DLD1 (cell line): Measurements from ENCODE around the gene ZBTB18.

Source experiments
- in situ Hi-C: cut with HindIII; loops from 2 replicates; pipeline ENCODE4 v1.10.0; 2017; ENCODE audit warnings: low sequenced_read_pairs

The ZBTB18 gene

DNA sequence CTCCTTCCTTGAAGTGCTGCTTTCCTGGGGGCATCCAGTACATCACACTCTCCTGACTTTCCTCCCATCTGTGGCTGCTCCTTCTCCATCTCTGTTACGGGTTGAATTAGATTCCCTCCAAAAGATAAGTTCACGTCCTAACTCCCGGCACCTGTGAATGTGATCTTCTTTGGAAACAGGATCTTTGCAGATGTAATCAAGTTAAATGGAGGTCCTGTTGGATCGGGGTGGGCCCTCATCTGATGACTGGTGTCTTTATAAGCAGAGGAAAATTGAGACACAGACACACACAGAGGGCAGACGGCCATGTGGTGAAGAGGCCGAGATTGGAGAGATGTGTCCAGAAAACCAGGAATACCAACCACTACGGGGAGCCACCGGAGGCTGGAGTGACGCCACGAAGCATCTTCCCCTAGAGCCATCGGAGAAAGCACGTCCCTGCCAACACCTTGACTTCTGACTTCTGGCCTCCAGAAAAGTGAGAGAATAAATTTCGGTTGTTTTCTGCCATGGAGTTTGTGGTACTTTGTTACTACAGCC is 36.0 kb downstream of the ZBTB18 start:
- in situ Hi-C loops, result no loop called here

- in situ Hi-C loops, result no loop called here
Observed at GRCh38 chr1:244087611-244088010, 36.5 kb downstream of the ZBTB18 start.

DNA sequence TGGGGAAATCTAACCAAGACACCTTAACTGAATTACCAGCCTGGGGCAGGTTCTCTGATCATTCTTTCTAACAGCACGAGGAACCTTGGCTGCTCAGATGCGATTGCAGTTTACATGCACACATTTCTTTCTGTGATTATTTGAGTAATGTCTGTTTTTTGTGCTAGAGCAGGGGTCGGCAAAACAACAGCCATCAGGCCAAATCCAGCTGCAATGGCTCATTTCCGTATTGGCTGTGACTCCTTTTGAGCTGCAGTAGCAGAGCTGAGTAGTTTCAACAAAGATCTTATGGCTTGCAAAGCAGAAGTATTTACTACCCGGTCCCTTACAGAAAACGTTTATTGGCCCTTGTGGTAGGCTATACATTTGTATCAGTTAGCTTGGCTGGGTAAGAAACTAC is 37.1 kb downstream of the ZBTB18 start:
- in situ Hi-C loops, result no loop called here

DNA sequence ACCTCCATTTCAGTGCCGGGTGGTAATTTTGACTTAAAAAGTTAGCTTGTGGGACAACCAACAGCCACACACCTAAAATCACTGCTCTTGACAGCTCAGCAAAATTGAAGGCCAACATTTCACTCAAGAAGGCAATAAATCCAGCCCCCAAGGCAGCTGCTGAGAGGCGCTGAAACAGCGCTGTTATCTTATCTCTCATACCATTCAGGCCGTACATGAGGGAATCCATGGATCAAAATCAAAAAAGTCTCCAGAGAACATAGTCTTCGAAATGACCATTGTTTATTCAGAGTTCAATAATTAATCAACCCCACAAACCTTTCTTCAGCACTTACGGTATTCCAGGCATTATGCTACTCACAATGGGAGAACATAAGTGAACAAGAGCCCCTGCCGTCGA is 38.5 kb downstream of the ZBTB18 start:
- in situ Hi-C loops, result no loop called here

- in situ Hi-C loops, result no loop called here
Observed at GRCh38 chr1:244090645-244091044, 39.6 kb downstream of the ZBTB18 start.

DNA sequence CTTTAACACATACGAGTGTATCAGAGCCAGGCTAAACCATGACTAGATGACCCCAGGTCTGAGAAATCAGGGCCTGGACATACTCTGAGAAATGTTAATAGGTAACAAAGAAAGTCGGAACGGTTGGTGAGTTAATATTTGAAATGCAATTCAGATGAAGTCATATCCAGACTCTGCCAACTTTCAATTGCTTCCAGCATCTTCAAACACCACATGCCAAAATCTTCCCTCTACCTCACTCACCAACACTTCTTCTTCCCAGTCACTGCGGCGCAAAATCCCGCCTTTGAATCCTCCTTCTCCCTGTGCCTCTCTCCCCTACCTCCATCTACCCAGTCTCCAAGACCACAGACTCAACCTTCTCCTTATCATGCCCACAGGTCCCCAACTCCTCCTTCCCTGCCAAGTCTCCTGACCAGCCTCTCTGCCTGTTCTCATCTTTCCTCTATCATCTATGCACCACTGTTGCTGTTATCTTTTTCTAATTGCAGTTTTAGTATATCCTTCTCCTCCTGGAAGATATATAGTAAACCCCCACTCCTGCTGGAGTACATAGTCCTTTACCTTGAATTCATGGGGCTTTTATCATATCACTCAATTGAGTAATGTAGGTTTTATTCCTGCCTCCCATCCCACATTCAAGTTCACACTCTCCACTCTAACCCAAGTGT is 41.3 kb downstream of the ZBTB18 start:
- in situ Hi-C loops, result no loop called here

GRCh38 chr1:244092964-244093638 is 42.0 kb downstream of the ZBTB18 start:
- in situ Hi-C loops, result no loop called here

- in situ Hi-C loops, result no loop called here
Observed at GRCh38 chr1:244094880-244095528, 43.9 kb downstream of the ZBTB18 start.

DNA sequence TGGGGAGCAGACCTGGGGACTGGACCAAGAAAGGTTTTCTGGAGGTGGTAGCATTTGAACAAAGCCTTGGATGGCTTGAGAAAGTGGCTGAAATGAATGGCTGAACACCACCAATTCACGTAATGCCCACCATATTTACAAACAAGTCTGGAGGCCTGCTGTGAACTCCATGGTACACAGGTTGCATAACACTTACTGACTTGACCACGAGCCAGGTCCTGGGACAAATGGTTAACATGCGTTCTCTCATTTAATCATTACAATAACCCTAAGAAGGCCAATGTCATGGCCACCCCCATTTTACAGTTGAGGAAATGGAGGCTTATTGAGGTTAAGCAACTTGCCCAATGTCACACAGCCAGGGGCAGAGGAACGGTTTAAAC is 44.4 kb downstream of the ZBTB18 start:
- in situ Hi-C loops, result no loop called here

DNA sequence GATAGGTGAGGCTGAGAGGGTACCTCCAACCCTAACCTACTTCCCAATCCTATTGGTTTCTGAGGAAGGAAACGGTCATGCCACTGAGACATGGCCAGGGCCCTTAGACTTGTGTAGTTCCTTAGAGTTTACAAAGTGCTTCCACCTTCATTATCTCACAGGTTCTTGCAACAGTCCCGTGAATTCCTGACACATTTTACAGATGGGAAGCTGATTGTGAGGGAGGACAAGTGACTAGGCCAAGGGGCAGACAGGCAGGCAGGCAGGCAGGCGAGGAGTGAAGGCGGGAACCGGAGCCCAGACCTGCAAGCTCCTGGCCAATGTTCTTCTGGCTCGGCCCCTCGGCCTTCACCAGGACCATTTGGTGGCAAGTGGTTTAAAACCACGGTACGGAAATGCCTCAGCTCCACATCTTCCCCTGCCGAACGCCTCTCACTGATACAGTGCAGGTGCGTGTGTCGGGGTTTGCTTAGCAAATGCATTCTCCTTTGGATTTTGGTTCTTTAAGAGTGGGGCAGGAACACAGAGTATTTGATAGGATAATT is 45.1 kb downstream of the ZBTB18 start:
- in situ Hi-C loops, result no loop called here

GRCh38 chr1:244096691-244097090 is 45.6 kb downstream of the ZBTB18 start:
- in situ Hi-C loops, result no loop called here

- in situ Hi-C loops, result no loop called here
Observed at GRCh38 chr1:244097523-244098405, 46.7 kb downstream of the ZBTB18 start.

DNA sequence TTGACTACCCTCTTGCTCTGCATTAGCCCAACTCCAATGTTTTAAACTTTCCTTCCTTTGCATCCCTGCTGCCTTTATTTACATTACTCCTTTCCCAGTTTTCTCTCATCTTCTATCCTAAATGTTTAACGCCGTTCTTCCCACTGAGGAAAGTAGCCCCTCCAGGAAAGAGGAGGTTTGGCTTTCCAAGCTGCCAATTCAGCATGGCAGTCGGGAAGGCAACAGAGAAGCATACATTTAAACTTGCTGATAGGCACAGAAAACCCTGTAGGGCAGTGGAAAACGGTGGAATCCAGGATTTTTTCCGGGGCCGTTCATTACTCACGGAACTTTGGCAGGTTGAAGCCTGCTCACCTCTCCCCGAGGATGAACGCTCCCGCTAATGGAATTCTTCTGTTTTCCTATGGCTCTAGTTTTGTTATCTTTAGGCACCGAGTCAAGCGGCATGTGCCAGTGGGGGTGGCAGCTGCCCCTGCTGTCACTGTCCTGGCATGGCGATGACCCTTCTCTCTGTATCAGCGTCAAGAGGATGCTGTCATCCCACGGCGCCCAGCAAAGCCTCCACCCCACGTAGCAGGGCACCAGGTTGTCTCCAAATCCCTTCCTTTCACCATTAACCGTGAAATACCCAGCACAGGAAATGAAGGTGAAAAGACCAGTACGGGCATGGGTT is 48.3 kb downstream of the ZBTB18 start:
- in situ Hi-C loops, result no loop called here

DNA sequence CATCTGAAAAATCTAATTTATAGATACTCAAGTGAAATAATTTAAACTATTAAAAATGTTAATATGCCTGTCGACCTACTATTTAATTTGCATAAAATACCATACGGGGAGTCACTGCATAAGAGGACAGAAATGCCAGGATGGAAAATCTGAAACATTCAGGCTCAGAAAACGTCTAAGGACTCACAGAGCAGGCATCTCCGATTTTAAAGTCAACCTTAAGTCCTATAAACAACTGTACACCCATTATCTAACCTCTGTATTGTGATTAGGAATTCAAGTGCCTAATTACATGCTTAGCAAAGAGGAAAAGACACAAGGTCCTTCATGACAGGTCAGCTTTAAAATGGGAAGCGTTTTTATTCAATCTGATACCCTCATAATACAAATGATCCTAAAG is 49.2 kb downstream of the ZBTB18 start:
- in situ Hi-C loops, result no loop called here

GRCh38 chr1:244100704-244101453 is 49.8 kb downstream of the ZBTB18 start:
- in situ Hi-C loops, result no loop called here

DNA sequence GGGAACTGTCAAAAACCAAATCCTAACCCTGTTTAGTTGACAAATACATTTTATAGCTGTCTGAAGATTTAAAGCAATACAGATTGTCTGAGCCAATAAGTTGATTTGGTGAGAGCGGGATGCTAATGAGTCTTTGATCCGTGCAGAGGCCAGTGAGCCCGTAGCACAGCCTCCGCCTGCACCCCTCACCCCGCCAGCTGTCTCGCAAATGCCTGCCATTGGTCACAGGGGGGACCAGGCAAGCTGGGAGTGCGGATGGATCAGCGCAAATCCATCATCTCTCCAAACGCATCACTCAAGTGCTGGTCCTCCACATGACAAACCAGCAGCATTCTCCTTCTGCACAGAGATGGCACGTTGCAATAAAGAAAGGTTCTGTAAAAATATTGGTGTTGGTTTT is 51.0 kb downstream of the ZBTB18 start:
- in situ Hi-C loops, result no loop called here

DNA sequence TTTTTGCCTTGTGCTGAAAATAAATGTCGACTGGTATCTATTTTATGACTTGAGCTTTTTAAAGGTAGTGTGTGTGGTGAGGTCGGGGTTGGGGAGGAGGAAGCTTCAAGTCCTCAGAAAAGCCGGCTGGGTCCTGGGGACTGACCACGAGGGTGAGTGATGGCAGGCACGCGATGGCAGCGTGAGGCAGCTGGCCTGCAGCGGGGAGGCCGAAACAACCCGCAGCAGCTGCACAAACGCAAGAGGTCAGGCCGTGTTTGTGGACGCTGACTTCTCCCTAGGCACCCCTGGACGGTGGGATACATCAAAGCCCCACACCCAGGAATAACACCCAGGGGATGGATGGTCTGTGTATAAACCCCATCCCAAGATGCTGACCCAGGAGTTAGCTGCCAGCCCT is 51.4 kb downstream of the ZBTB18 start:
- in situ Hi-C loops, result no loop called here

GRCh38 chr1:244104309-244105060 is 53.4 kb downstream of the ZBTB18 start:
- in situ Hi-C loops, result no loop called here

DNA sequence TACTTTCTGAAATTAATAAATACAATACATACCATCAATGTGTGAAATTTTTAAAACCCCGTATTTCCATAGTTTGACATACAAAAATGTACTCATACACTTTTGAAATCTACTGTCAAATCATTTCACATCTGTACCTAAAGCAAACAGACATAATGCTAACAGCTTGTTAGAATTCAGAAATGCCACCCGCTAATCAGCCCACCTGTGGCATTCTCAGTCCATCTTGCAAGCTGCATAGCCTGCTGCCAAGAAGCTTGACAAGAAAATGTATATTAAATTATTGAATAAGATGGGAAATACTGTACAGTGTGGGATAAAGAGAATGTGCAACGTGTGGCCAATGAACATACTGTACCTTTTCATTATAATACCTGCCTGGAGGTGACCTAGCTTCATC is 55.1 kb downstream of the ZBTB18 start:
- in situ Hi-C loops, result no loop called here
